Endothelial cell of umbilical vein (primary cell): Measurements from ENCODE around the gene IP6K2. TPM values are rescaled to one million over a fixed set of nuclear protein-coding genes. Genes with fewer than 3 reads are reported as not detected.

Source experiments
- BruUV-seq: library from RNA; stranded (reverse); fragments of 400-500 nt; replicated peaks from 2 replicates; lab custom pipeline; 2021; lab: Mats Ljungman, UMichigan
- CTCF ChIA-PET: fragments of 300-600, 350-600 bp; sonication (Branson Sonifier 250); formaldehyde crosslinking; loops from one replicate; lab custom pipeline; 2021; ENCODE audit warnings: antibody characterized with exemption, inconsistent platforms; lab: Charles Lee
- POLR2A ChIA-PET: fragments of 300-600, 350-600 bp; sonication (Branson Sonifier 250); formaldehyde crosslinking; loops from one replicate; lab custom pipeline; 2021; ENCODE audit warnings: antibody characterized with exemption, inconsistent platforms; lab: Charles Lee
- DNase-seq: peaks from one replicate; pipeline ENCODE4 v3.0.0-alpha.2; 2011; ENCODE audit warnings: low read depth, low spot score
- FAIRE-seq: peaks from 2 replicates; lab custom pipeline; 2011; peaks lifted over from hg19 to GRCh38; lab: Jason Lieb, UNC
- H2AFZ ChIP-seq: 2 replicates; pipeline ENCODE4 v1.6.0; 2012; ENCODE audit warnings: low read depth, low read length, control low read depth, inconsistent platforms
- H3K27ac ChIP-seq: 2 replicates; pipeline ENCODE4 v1.5.1; 2011; ENCODE audit warnings: low read depth, mild to moderate bottlenecking, control low read depth, low read length, moderate library complexity; ENCODE audit not compliant: insufficient read depth
- H3K27me3 ChIP-seq, 2 experiments: 2 replicates each; pipeline versions ENCODE4 v1.6.0 to v1.6.1; 2011; ENCODE audit warnings: low read length in 2 of 2, mixed read lengths in 1 of 2; ENCODE audit not compliant: control insufficient read depth in 2 of 2, insufficient read depth in 2 of 2
- H3K36me3 ChIP-seq, 2 experiments: 2 replicates in 1 of 2; 3 replicates in 1 of 2; pipeline ENCODE4 v1.5.1; 2011; ENCODE audit warnings: low read length in 2 of 2, mild to moderate bottlenecking in 1 of 2, moderate library complexity in 1 of 2; ENCODE audit not compliant: control insufficient read depth in 2 of 2, insufficient read depth in 2 of 2; ENCODE audit errors: extremely low read depth in 1 of 2
- H3K4me1 ChIP-seq: 3 replicates; pipeline ENCODE4 v1.5.1; 2011; ENCODE audit warnings: mild to moderate bottlenecking, low read length; ENCODE audit not compliant: control insufficient read depth, insufficient read depth; ENCODE audit errors: extremely low read depth
- H3K4me2 ChIP-seq: 2 replicates; pipeline ENCODE4 v1.6.1; 2011; ENCODE audit warnings: low read length, control low read depth, mixed read lengths; ENCODE audit not compliant: insufficient read depth
- H3K4me3 ChIP-seq, 3 experiments: fragments of 200-600 bp in 1 of 3; sonication (generic), shearing (Covaris generic) in 1 of 3; replicated peaks in 1 of 3; 2 replicates each; pipeline ENCODE4 v1.5.1; 2011 to 2016; ENCODE audit warnings: control low read depth in 3 of 3, low read length in 3 of 3, mild to moderate bottlenecking in 2 of 3, inconsistent platforms in 1 of 3, low read depth in 1 of 3, moderate library complexity in 1 of 3; ENCODE audit not compliant: insufficient read depth in 1 of 3
- H3K79me2 ChIP-seq: 2 replicates; pipeline ENCODE4 v1.6.0; 2012; ENCODE audit warnings: low read length, inconsistent platforms; ENCODE audit not compliant: control insufficient read depth, insufficient read depth
- H3K9ac ChIP-seq: replicated peaks from 2 replicates; pipeline ENCODE3; 2011; ENCODE audit warnings: low read length, control low read depth; ENCODE audit not compliant: insufficient read depth; ENCODE audit errors: extremely low read depth
- H3K9me1 ChIP-seq: replicated peaks from 3 replicates; pipeline ENCODE4 v1.6.0; 2011; ENCODE audit warnings: mild to moderate bottlenecking, low read length; ENCODE audit not compliant: control insufficient read depth, insufficient read depth; ENCODE audit errors: extremely low read depth
- H3K9me3 ChIP-seq: replicated peaks from 2 replicates; pipeline ENCODE4 v1.5.1; 2012; ENCODE audit warnings: low read length, inconsistent platforms; ENCODE audit not compliant: control insufficient read depth, insufficient read depth
- H4K20me1 ChIP-seq: replicated peaks from 2 replicates; pipeline ENCODE3; 2011; ENCODE audit warnings: mild to moderate bottlenecking, low read length; ENCODE audit not compliant: control insufficient read depth, insufficient read depth; ENCODE audit errors: extremely low read depth
- EZH2 ChIP-seq: IDR thresholded peaks from 2 replicates; pipeline ENCODE4 v1.6.1; 2012; ENCODE audit warnings: borderline replicate concordance, low read depth, mild to moderate bottlenecking, moderate library complexity, low read length, inconsistent platforms; ENCODE audit not compliant: severe bottlenecking
- FOS ChIP-seq: IDR thresholded peaks from 2 replicates; pipeline ENCODE4 v1.6.1; 2011; ENCODE audit warnings: mild to moderate bottlenecking, low read length, moderate library complexity, borderline replicate concordance; ENCODE audit not compliant: insufficient read depth
- GATA2 ChIP-seq: IDR thresholded peaks from 2 replicates; pipeline ENCODE4 v1.7.0; 2011; ENCODE audit warnings: low read depth, mild to moderate bottlenecking, moderate library complexity, mixed read lengths, low read length; ENCODE audit not compliant: insufficient read length, insufficient read depth
- JUN ChIP-seq: IDR thresholded peaks from 2 replicates; pipeline ENCODE4 v1.6.1; 2011; ENCODE audit warnings: borderline replicate concordance, low read depth; ENCODE audit not compliant: insufficient read length, insufficient read depth
- MAX ChIP-seq: IDR thresholded peaks from 2 replicates; pipeline ENCODE4 v1.6.1; 2011; ENCODE audit not compliant: insufficient read depth, insufficient read length
- MYC ChIP-seq: IDR thresholded peaks from one replicate; pipeline ENCODE4 v1.6.1; 2011; ENCODE audit warnings: mild to moderate bottlenecking, low read depth, low read length
- POLR2A ChIP-seq: IDR thresholded peaks from 2 replicates; pipeline ENCODE4 v1.6.1; 2012; ENCODE audit warnings: low read depth, mild to moderate bottlenecking, control low read depth, low read length
- POLR2AphosphoS5 ChIP-seq: IDR thresholded peaks from 2 replicates; pipeline ENCODE4 v1.6.1; 2012; ENCODE audit warnings: low read depth, mild to moderate bottlenecking, control low read depth, low read length, moderate library complexity; ENCODE audit not compliant: insufficient read depth
- dilution Hi-C: fragments of 300-500 bp; cut with MboI; formaldehyde crosslinking; loops from one replicate; pipeline ENCODE4 v1.15.0; 2019; ENCODE audit warnings: low sequenced_read_pairs; ENCODE audit not compliant: extremely low pct_ligation_motif_present
- intact Hi-C: fragments of 100-400 bp; cut with micrococcal nuclease; formaldehyde crosslinking; loops from one replicate; pipeline ENCODE4 v1.10.0; 2022
- polyA plus RNA-seq, 4 experiments: library from polyadenylated mRNA; depleted of rRNA in 3 of 4; stranded (reverse) in 3 of 4; unstranded in 1 of 4; fragments of >200 nt; gene quantifications; 2 replicates each; pipeline versions ENCODE4 v1.2.1 to v1.2.3, GENCODE V29; 2011 to 2012; ENCODE audit warnings: missing spikeins in 1 of 4
- total RNA-seq: library from RNA; stranded (reverse); gene quantifications from 2 replicates; pipeline ENCODE4 v1.2.3, GENCODE V29; 2021
- TF ChIP-seq, protein P1 (sequence below), 2 donors: IDR thresholded peaks; 1 replicate in 1 of 2; 2 replicates in 1 of 2; pipeline ENCODE4 v1.5.1; 2011; ENCODE audit warnings: low read length in 2 of 2, mild to moderate bottlenecking in 2 of 2, moderate library complexity in 2 of 2, control low read depth in 1 of 2, inconsistent platforms in 1 of 2, low read depth in 1 of 2; ENCODE audit not compliant: insufficient read depth in 1 of 2; ENCODE audit errors: extremely low read depth in 1 of 2

The IP6K2 gene
- total and polyA plus RNA-seq, 2 donors (not counting 3 experiments of a cell fraction or from before 2014, with no cell fraction given) = 81.8 to 143 TPM

- dilution Hi-C loops (no loop called here), intact Hi-C loops (loop anchor here (1.0 to 2.0 kb wide), 2 partner anchors 52 to 221 kb away; partner anchors contain the start of gene SLC26A6)
- Histone ChIP-seq H3K4me2 (peak overlapping the region; percentile 63), H2AFZ (no peak overlapping the region), H3K9me3 (no peaks in the 10 kb centered on the region), H3K27me3 (no peaks in the 10 kb centered on the region), H3K79me2 (peaks cover 2% of the 10 kb centered on the region), H3K4me3 (no peak overlapping the region), H3K4me1 (peaks cover 14% of the 10 kb centered on the region), H3K9me1 (no peaks in the 10 kb centered on the region), H3K36me3 (peaks cover 13 to 37% of the 10 kb centered on the region in 2 experiments), H4K20me1 (no peaks in the 10 kb centered on the region), H3K9ac (no peak overlapping the region), H3K27ac (no peak overlapping the region)
- DNase-seq (no peak), FAIRE-seq (peak; percentile 47)
- POLR2A ChIA-PET = no interaction called here
- CTCF ChIA-PET = interaction anchor here (0.7 to 1.6 kb wide), 10 partner anchors 9 to 413 kb away, joined by 3 to 7 read pairs (median 4); partner anchors contain the start of gene IP6K2
- no TSS peak for BruUV-seq
- no peak for TF ChIP-seq MAX
- TF ChIP-seq POLR2AphosphoS5 = peak; percentile 26
Measured at GRCh38 chr3:48686538-48687219, 30.3 kb downstream of the IP6K2 start.

- H3K27ac ChIP-seq = no peak within 1 kb of the TSS
- peak within 1 kb of the TSS; percentile 63 for H3K4me2 ChIP-seq
- peaks cover 2% of the 10 kb centered on the region for H3K79me2 ChIP-seq
- no peaks in the 10 kb centered on the region for H3K9me1 ChIP-seq
- no peaks in the 10 kb centered on the region for H4K20me1 ChIP-seq
- no peaks in the 10 kb centered on the region for H3K9me3 ChIP-seq
- H2AFZ ChIP-seq = peak within 1 kb of the TSS; percentile 71
- no peaks in the 10 kb centered on the region for H3K27me3 ChIP-seq
- H3K4me3 ChIP-seq = peak within 1 kb of the TSS; percentile 6 to 90 (median 42)
- no TSS peak for BruUV-seq
- FAIRE-seq (peak; percentile 60), DNase-seq (peak; percentile 84)
- peaks cover 9 to 37% of the 10 kb centered on the region in 2 experiments for H3K36me3 ChIP-seq
- ChIA-PET POLR2A (interaction anchor here (0.6 kb wide), 1 partner anchor 745 kb away, joined by 4 read pairs; no protein-coding TSS in a partner anchor), CTCF (interaction anchor here (0.6 to 1.6 kb wide), 19 partner anchors 9 to 412 kb away, joined by 3 to 14 read pairs (median 4); partner anchors contain the start of genes CELSR3, IP6K2 and SLC26A6)
- H3K4me1 ChIP-seq = peaks cover 14% of the 10 kb centered on the region
- dilution Hi-C loops = no loop called here
- intact Hi-C loops = loop anchor here (1.0 to 2.0 kb wide), 4 partner anchors 21 to 221 kb away; partner anchors contain the start of genes SLC26A6 and UQCRC1
- TF ChIP-seq EZH2 = no peak
- TF ChIP-seq FOS = no peak
- TF ChIP-seq MYC = no peak
- peak; percentile 96 for TF ChIP-seq POLR2AphosphoS5
- TF ChIP-seq MAX = no peak
- peak; percentile 95 for TF ChIP-seq POLR2A
- no peak for TF ChIP-seq JUN
- no peak for TF ChIP-seq GATA2
- TF ChIP-seq, protein P1, sequence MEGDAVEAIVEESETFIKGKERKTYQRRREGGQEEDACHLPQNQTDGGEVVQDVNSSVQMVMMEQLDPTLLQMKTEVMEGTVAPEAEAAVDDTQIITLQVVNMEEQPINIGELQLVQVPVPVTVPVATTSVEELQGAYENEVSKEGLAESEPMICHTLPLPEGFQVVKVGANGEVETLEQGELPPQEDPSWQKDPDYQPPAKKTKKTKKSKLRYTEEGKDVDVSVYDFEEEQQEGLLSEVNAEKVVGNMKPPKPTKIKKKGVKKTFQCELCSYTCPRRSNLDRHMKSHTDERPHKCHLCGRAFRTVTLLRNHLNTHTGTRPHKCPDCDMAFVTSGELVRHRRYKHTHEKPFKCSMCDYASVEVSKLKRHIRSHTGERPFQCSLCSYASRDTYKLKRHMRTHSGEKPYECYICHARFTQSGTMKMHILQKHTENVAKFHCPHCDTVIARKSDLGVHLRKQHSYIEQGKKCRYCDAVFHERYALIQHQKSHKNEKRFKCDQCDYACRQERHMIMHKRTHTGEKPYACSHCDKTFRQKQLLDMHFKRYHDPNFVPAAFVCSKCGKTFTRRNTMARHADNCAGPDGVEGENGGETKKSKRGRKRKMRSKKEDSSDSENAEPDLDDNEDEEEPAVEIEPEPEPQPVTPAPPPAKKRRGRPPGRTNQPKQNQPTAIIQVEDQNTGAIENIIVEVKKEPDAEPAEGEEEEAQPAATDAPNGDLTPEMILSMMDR (IDR thresholded peaks at IDR 0.05; ENCODE audit: extremely low read depth in 1 of 2, insufficient read depth in 1 of 2, low read depth in 1 of 2, low read length in 2 of 2) = peak; percentile 88 to 90
- H3K9ac ChIP-seq = peak within 1 kb of the TSS; percentile 48
Measured at GRCh38 chr3:48685603-48686511, 31.2 kb downstream of the IP6K2 start, which contains the start of gene NCKIPSD. NCKIPSD (minus strand) TSS chr3:48685915; CDS start chr3:48685807, 108 bp downstream.
